DND-41 (cell line): ENCODE measurements around the gene CCDC142.

ENCODE experiments used
- EZH2 ChIP-seq: IDR thresholded peaks from 3 replicates; pipeline ENCODE4 v1.6.1; 2012; ENCODE audit warnings: borderline replicate concordance, low read depth, mild to moderate bottlenecking, moderate library complexity, low read length, inconsistent platforms; ENCODE audit not compliant: severe bottlenecking
- TF ChIP-seq, protein P1 (sequence below): IDR thresholded peaks from 2 replicates; pipeline ENCODE4 v1.5.1; 2012; ENCODE audit warnings: borderline replicate concordance, low read length, moderate library complexity, mild to moderate bottlenecking; ENCODE audit not compliant: poor library complexity, severe bottlenecking; ENCODE audit errors: extremely low read depth

DNA sequence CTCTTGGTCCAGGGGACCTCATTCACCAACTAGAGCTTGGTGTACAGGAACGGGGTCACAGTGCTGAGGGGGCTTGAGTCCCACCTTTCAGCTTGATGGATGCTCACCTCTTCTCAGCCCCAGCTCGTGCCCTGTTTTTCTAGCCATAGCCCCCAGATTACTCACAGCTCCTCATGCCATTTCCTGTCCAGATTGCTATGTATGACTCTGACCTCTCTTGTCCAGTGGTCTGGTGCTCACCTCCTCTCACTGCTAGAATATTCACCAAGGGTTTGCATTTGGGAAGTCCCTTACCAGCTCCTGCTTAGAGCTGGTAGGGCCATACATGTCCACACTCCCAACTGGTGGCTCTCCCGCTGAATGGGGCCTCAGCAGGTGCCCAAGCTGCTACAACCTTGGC, 10.7 kb upstream of the CCDC142 start:
- TF ChIP-seq, protein P1, sequence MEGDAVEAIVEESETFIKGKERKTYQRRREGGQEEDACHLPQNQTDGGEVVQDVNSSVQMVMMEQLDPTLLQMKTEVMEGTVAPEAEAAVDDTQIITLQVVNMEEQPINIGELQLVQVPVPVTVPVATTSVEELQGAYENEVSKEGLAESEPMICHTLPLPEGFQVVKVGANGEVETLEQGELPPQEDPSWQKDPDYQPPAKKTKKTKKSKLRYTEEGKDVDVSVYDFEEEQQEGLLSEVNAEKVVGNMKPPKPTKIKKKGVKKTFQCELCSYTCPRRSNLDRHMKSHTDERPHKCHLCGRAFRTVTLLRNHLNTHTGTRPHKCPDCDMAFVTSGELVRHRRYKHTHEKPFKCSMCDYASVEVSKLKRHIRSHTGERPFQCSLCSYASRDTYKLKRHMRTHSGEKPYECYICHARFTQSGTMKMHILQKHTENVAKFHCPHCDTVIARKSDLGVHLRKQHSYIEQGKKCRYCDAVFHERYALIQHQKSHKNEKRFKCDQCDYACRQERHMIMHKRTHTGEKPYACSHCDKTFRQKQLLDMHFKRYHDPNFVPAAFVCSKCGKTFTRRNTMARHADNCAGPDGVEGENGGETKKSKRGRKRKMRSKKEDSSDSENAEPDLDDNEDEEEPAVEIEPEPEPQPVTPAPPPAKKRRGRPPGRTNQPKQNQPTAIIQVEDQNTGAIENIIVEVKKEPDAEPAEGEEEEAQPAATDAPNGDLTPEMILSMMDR, result no peak
- no peak for TF ChIP-seq EZH2
